ENCODE results near the gene RPL10.

RPL10 gene

DNA sequence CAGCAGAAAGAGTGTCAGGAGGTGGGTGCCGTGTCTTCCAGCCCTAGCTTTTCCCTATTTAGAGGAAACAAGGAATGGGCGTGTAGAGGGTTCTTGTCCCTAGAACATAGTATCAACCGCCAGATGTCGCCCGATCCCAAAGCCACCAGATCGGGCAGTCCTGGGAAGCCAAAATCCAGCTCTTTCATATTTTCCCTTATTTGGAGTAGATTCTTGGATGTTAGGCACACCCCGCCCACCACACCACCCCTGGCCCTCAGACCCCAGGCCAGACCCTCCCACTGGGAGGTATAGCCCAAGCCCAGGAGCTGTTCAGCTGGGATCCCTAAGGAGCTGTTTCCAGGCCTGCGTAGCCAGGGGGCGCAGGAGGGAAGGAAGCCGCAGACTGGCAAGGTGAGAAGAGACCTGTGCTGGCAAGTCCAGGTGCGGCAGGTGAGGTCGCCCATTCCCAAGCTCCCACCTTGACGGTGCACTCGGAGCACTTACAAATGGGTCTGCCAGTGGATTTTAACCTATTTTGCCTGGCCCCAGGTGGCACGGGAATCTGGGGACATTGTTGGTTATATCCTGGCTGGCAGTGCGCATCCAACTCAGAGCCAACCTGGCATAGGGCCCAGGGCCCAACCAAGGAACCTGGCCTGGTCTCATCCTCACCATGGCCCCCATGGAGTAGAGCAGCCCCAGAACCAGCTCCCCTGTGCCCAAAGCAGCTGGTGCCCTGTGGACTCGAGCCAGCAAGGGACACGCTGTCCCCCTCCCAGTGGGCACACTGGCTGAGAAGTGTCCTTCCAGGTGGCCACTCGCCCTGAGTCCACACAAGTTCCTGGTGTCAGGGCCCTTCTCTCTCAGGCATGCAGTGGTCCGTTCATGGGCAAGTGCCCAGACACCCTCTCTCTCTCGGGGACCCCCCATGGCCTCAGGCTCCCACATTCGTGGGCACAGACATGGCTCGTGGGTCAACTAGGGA lies 24.6 kb upstream of the RPL10 start:
- DNase-seq (ENCODE audit: low read depth), result peak; percentile 84
- TF ChIP-seq, protein P1, sequence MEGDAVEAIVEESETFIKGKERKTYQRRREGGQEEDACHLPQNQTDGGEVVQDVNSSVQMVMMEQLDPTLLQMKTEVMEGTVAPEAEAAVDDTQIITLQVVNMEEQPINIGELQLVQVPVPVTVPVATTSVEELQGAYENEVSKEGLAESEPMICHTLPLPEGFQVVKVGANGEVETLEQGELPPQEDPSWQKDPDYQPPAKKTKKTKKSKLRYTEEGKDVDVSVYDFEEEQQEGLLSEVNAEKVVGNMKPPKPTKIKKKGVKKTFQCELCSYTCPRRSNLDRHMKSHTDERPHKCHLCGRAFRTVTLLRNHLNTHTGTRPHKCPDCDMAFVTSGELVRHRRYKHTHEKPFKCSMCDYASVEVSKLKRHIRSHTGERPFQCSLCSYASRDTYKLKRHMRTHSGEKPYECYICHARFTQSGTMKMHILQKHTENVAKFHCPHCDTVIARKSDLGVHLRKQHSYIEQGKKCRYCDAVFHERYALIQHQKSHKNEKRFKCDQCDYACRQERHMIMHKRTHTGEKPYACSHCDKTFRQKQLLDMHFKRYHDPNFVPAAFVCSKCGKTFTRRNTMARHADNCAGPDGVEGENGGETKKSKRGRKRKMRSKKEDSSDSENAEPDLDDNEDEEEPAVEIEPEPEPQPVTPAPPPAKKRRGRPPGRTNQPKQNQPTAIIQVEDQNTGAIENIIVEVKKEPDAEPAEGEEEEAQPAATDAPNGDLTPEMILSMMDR (conservative IDR thresholded peaks at IDR 0.05; ENCODE audit: low read length), result peak; percentile 44
- peak overlapping the region; percentile 78 for H3K4me3 ChIP-seq (ENCODE audit: low read length)

DNA sequence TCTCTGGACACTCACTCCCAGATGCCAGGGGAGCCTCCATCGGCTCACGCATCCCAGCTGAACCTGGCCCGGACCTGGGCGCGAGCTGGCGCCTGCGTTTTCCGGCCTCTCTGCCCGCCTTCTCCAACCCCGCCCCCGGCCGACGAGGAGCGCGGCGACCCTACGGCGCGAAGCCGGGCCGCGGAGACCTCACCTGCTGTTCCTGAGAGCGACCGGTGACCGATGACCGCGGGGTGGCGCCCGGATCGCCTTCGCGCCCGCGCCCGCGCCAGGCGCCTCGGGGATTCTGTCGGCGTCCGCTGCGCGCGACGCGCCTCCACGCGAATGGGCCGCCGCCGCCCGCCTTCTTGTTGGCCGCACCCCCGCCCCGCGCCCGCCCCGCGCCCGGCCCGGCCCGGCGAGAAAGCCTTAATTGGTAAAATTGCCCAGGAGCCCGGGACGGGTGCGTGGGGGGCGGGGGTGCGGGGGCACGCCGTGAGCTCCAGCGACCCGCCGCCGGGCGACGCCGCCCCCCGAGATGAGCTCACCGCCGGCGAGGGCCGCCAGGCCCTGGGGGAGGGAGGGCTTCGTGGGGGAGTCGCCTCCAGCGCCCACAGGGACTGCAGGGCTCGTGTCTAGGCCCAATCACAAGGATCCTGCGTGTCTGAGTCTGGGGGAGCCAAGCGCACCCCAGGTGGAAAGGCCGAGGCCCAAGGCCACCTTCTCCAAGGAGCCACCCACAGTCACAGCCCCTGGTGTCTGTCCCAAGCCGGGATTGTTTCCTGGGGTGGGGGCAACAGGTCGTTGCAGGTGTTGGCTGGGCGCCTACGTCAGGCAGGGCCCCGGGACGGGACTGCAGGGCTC lies 23.6 kb upstream of the RPL10 start, which contains the start of gene FLNA:
Gene FLNA, minus strand, starts transcription at position 322 of the 843 bp plus-strand sequence. CDS start 3,389 bp downstream, outside the sequence.
- DNase-seq (ENCODE audit: low read depth), result peak; percentile 22
- peak within 1 kb of the TSS; percentile 78 for H3K4me3 ChIP-seq (ENCODE audit: low read length)
- TF ChIP-seq, protein P1 (conservative IDR thresholded peaks at IDR 0.05; ENCODE audit: low read length), result no peak

DNA sequence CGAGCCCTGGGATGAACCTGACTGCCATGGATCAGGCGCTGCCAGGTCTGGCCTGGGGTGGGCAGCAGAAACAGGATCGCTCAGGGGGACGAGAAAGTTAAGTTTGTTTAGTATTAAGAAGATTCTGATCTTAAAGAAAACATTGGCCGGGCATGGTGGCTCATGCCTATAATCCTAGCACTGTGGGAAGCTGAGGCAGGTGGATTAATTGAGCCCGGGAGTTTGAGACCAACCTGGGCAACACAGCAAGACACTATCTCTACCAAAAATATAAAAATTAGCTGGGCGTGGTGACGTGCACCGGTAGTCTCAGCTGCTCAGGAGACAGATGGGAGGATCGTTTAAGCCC lies 23.0 kb upstream of the RPL10 start:
- peak overlapping the region; percentile 56 for H3K4me3 ChIP-seq (ENCODE audit: low read length)
- TF ChIP-seq, protein P1 (conservative IDR thresholded peaks at IDR 0.05; ENCODE audit: low read length), result no peak

DNA sequence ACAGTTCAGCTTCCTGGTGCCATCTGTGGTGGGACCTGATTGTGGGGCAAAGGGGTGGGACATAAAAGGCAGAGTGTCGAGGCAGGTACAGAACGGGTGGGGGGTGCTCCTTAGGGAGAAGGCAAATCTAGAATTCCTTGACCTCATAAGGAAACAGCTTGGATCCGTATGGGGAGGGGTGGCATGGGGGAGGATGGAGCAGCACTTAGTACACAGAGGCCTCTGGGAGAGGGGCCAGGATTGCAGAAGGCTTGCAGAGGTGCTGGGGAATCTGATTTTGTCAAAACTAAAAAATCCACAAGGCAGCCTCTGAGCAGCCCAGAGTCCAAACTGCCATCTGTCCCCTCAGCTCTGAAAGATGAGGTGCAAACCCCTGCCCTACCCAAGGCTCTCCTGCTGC lies 21.4 kb upstream of the RPL10 start:
- no peak overlapping the region for H3K4me3 ChIP-seq (ENCODE audit: low read length)
- DNase-seq (ENCODE audit: low read depth), result peak; percentile 26
- TF ChIP-seq, protein P1 (conservative IDR thresholded peaks at IDR 0.05; ENCODE audit: low read length), result no peak

More for the DNA sequence above, 23.0 kb upstream of the RPL10 start:
- DNase-seq (ENCODE audit: low read depth), result no peak

DNA sequence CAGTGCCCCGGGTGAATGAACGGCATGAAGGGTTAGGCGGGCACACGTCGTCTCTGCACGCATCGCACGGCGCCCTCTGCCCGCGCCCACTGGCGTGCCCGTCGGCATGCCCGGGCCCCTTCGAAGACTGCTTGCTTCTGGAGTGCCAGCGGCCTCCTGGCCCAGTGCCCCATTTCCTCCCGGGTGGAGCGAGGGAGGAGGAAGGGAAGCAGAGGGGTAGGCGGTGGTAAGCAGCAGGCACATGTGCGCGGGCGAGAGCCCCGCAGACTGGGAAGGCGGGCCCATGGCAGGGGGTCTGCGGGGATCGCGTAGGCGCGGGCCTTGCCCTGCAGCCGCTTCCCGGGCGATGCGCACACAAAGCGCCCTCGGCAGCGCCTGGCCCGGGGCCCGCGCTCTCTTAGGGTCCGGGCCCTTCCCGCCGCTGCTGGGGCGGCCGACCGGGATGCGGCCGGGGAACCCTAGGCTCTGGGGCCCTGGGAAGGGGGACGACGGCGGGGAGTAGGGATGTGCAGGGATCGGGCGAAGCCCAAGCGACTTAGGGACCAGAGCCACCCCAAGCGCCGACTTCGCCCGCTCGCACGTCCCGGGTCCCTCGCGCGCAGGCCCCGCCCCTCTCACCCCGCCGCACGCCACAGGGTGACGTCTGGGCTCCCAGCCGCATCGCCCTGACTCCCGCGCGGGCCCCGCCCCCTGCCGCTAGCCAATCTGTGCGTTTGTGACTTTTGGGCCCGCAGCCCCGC lies 19.9 kb upstream of the RPL10 start:
- DNase-seq (ENCODE audit: low read depth), result peak; percentile 59
- H3K4me3 ChIP-seq (ENCODE audit: low read length), result peak overlapping the region; percentile 49
- TF ChIP-seq, protein P1 (conservative IDR thresholded peaks at IDR 0.05; ENCODE audit: low read length), result no peak

DNA sequence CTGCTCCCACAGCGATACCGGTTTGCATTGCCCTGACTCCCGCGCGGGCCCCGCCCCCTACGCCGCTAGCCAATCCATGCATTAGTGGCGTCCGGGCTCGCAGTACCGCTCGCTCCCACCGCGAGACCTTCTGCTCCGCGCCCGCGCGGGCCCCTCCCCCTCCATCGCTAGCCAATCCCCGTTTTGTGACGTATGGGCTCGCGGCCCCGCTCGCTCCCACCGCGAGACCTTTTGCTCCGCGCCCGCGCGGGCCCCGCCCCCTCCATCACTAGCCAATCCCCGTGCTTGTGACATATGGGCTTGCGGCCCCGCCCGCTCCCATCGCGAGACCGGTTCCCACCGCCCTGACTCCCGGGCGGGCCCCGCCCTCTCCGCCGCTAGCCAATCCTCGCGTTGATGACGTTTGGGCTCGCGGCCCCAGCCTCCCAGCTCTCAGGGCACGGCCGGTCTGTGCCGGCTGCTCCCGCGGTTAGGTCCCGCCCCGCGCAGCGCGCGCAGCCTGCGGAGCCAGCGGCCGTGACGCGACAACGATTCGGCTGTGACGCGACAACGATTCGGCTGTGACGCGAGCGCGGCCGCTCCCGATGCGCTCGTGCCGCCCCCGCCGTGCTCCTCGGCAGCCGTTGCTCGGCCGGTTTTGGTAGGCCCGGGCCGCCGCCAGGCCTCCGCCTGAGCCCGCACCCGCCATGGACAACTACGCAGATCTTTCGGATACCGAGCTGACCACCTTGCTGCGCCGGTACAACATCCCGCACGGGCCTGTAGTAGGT lies 19.2 kb upstream of the RPL10 start, which contains the start of gene EMD:
Gene EMD, plus strand, starts transcription at position 497 of the 770 bp plus-strand sequence. Its CDS starts 190 bp downstream, at position 687.
- peak within 1 kb of the TSS; percentile 74 for H3K4me3 ChIP-seq (ENCODE audit: low read length)
- DNase-seq (ENCODE audit: low read depth), result peak; percentile 97
- TF ChIP-seq, protein P1 (conservative IDR thresholded peaks at IDR 0.05; ENCODE audit: low read length), result no peak

All from AG10803 (cell line).